Heart right ventricle (tissue), 16 donors: ENCODE data around the gene SEPTIN14. TPM values are rescaled to one million over a fixed set of nuclear protein-coding genes. Genes with fewer than 3 reads are reported as not detected.
A peak's percentile ranks its signal among the peaks of the same experiment; 100 is the strongest.
"Not testable (repeated sequence)": the region's sequence is repeated elsewhere in the genome, so short reads cannot be mapped to it uniquely, and the experiment has no call there.

Experiments
- ATAC-seq, 8 donors: fragments of 200-7000 bp; cut with Tn5 transposase; one replicate each; pipeline ENCODE4 v1.9.1; 2020; ENCODE audit warnings: mild to moderate bottlenecking in 8 of 8, moderate library complexity in 8 of 8, moderate number of reproducible peaks in 1 of 8
- DNase-seq, 2 donors: peaks; one replicate each; pipeline ENCODE4 v3.0.0-alpha.2; 2020
- H3K27ac ChIP-seq, 10 donors: fragments of 200-600 bp; sonication (generic) in 2 of 10; one replicate each; pipeline versions ENCODE4 v1.5.0 to v1.8.0; 2020 to 2022; ENCODE audit warnings: mild to moderate bottlenecking in 3 of 10
- H3K27me3 ChIP-seq, 7 donors: fragments of 200-600 bp; one replicate each; pipeline ENCODE4 v1.8.0; 2021 to 2022; ENCODE audit warnings: mild to moderate bottlenecking in 2 of 7
- H3K36me3 ChIP-seq, 9 donors: fragments of 200-600 bp; sonication (generic) in 1 of 9; one replicate each; pipeline versions ENCODE4 v1.5.0 to v1.8.0; 2020 to 2022; ENCODE audit warnings: mild to moderate bottlenecking in 2 of 9
- H3K4me1 ChIP-seq, 9 donors: fragments of 200-600 bp; sonication (generic) in 1 of 9; one replicate each; pipeline versions ENCODE4 v1.5.0 to v1.8.0; 2020 to 2022; ENCODE audit warnings: mild to moderate bottlenecking in 4 of 9
- H3K4me3 ChIP-seq, 10 donors: fragments of 200-600 bp; sonication (generic) in 2 of 10; one replicate each; pipeline versions ENCODE4 v1.5.0 to v1.8.0; 2020 to 2022; ENCODE audit warnings: mild to moderate bottlenecking in 7 of 10, moderate library complexity in 2 of 10
- H3K9me3 ChIP-seq, 11 donors: fragments of 200-600 bp in 10 of 11; sonication (generic) in 2 of 11; one replicate each; pipeline versions ENCODE4 v1.5.0 to v1.8.0; 2013 to 2022; ENCODE audit warnings: mild to moderate bottlenecking in 2 of 11, control low read depth in 1 of 11, moderate library complexity in 1 of 11
- WGBS, 2 donors: extraction: QIAGEN DNeasy Blood & Tissue Kit; methylation state at CpG; one replicate each; pipeline ENCODE4 v1.1.7; 2013; ENCODE audit warnings: inconsistent platforms in 1 of 2; 5-methylcytosine and 5-hydroxymethylcytosine counted together
- intact Hi-C, 10 donors: fragments of 100-400 bp; cut with DNase I; formaldehyde crosslinking; loops; one replicate each; pipeline versions ENCODE4 v1.11.1 to v1.14.2; 2022
- long read RNA-seq, 3 donors: library from polyadenylated mRNA; unstranded; transcript quantifications; one replicate each; pipeline ENCODE4 v2.0.0, GENCODE V29; 2020 to 2021
- polyA plus RNA-seq, 2 donors: library from polyadenylated mRNA; stranded (reverse); fragments of 200-250 nt; gene quantifications; one replicate each; pipeline ENCODE4 v1.2.3, GENCODE V29; 2013
- total RNA-seq, 10 donors: library from RNA; stranded (reverse); fragmentation: NEBNext Ultra II Directional in 3 of 10; extraction: Animal tissue kit (Norgen Biotek cat#: 25700) in 3 of 10; gene quantifications; one replicate each; pipeline versions ENCODE4 v1.2.1 to v1.2.4, GENCODE V29; 2021 to 2023
- TF ChIP-seq, protein P1 (sequence below), 9 donors: fragments of 200-600 bp; sonication (generic) in 2 of 9; IDR thresholded peaks; one replicate each; pipeline versions ENCODE4 v1.5.0 to v1.8.0; 2021 to 2022; ENCODE audit warnings: antibody characterized with exemption in 9 of 9, mild to moderate bottlenecking in 5 of 9, moderate library complexity in 1 of 9
- donor health status: Arrhythmogenic right ventricular cardiomyopathy.
- donor health status: ischemic (EF 13 %, LVEDD 7.1; RV severe dilation, severe dysfunction).
- donor health status: healthy with polysubstance abuse.
- donor health status: DM: no; HTN: yes; CAD: no.
- donor health status: DM: no; HTN: no; CAD: no.
- donor health status: ischemic (EF 25% LVEDD 6.9; RV normal size, moderate dysfunction).
- donor health status: ischemic (EF 25% LVEDD 5.7; RV mildly dilated, moderate dysfunction).
- donor health status: healthy.
- donor health status: DM: yes; HTN: yes; CAD: no.
- donor health status: Ischemic cardiomyopathy.
- donor health status: ischemic (EF 35%, LVEDD 5.7; RV mildly dilated, moderate dysfunction).
- donor health status: nonischemic (EF 11% LVEDD 7.7; RV severe dilation, severe dysfunction).
- donor health status: DM: yes; HTN: yes; CAD: no.
- donor health status: PGD.
- donor health status: ischemic (EF 29% LVEDD 5.4; RV normal size, mild dysfunction).
- donor health status: nonischemic (EF 23%, LVEDD 6.1; RV moderate dilation, normal function).

SEPTIN14 gene
- not detected for total RNA-seq
- polyA plus RNA-seq, result not detected
- long read RNA-seq, donor 1, result 0 reads
- long read RNA-seq, donor 2, result 0 reads
- long read RNA-seq, donor 3, result 0 reads

DNA sequence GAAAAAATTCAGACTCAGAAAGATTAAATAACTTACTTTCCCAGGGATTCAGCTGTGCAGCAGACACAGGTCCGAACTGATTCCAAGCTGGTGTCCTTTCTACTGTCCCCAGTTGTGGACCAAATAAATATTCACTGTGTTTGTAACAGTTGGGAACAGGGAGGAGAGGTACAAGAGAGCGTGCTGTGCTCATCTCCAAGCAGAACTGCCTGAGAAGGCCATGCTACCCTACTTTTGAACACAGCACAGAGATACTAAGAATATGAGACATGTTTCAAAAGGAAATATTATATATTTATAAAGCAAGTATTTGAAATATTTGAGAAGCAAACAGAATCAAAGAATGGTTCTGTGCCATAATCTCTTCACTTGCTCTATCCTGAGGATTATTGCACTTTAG, at the start of gene SEPTIN14:
Gene SEPTIN14, minus strand, starts transcription at position 101 of the 400 bp plus-strand sequence. CDS start 756 bp downstream, outside the sequence.
- ATAC-seq, H3K4me3 ChIP-seq, intact Hi-C loops, H3K4me1 ChIP-seq, H3K27ac ChIP-seq, DNase-seq, H3K27me3 ChIP-seq, H3K36me3 ChIP-seq: not testable (repeated sequence)
- 69 to 74% methylated on average over 2 of the region's 2 CpGs for WGBS, 2 donors
- peaks cover 0 to 10% (median 0%) of the 10 kb centered on the region in 11 donors for H3K9me3 ChIP-seq

DNA sequence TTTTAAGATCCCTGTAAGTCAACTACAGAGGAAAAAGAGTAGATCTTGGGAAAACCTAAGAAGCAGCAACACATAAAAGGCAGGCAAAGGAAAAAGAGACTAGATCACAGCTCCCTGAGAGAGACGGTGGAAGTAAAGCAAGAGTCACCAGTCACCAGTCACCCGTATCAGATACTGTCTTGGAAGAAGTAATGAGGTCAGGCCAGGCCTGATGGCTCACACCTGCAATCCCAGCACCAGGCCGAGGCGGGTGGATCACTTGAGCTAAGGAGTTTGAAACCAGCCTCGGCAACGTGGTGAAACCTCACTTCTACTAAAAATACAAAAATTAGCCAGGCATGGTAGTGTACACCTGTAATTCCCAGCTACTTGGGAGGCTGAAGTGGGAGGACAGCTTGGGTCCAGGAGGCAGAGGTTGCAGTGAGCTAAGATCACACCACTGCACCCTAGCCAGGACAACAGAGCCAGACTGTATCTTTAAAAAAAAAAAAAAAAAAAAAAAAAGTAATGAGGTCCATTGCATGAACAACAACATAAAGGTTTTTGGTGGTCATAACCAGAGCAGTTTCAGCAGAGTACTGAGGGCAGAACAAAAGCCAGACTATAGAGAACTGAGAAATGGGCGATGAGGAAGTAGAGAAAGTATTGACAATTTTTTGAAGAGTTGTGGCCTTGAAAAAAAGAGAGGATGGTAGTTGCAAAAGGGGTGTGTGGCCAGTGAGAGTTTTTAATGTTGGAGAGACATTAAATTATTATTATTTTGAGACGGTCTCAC, 41.6 kb upstream of the SEPTIN14 start:
- ATAC-seq (no peak), DNase-seq (no peak)
- Histone ChIP-seq H3K36me3 (peaks cover 0 to 38% (median 6%) of the 10 kb centered on the region in 9 donors), H3K4me1 (no peaks in the 10 kb centered on the region), H3K27me3 (no peaks in the 10 kb centered on the region), H3K9me3 (peaks cover 0 to 7% (median 0%) of the 10 kb centered on the region in 11 donors), H3K4me3 (no peak overlapping the region), H3K27ac (no peak overlapping the region)
- 75 to 79% methylated on average over 8 of the region's 8 CpGs for WGBS, 2 donors
- TF ChIP-seq, protein P1, sequence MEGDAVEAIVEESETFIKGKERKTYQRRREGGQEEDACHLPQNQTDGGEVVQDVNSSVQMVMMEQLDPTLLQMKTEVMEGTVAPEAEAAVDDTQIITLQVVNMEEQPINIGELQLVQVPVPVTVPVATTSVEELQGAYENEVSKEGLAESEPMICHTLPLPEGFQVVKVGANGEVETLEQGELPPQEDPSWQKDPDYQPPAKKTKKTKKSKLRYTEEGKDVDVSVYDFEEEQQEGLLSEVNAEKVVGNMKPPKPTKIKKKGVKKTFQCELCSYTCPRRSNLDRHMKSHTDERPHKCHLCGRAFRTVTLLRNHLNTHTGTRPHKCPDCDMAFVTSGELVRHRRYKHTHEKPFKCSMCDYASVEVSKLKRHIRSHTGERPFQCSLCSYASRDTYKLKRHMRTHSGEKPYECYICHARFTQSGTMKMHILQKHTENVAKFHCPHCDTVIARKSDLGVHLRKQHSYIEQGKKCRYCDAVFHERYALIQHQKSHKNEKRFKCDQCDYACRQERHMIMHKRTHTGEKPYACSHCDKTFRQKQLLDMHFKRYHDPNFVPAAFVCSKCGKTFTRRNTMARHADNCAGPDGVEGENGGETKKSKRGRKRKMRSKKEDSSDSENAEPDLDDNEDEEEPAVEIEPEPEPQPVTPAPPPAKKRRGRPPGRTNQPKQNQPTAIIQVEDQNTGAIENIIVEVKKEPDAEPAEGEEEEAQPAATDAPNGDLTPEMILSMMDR (IDR thresholded peaks at IDR 0.05), result no peak
- intact Hi-C loops, result no loop called here

DNA sequence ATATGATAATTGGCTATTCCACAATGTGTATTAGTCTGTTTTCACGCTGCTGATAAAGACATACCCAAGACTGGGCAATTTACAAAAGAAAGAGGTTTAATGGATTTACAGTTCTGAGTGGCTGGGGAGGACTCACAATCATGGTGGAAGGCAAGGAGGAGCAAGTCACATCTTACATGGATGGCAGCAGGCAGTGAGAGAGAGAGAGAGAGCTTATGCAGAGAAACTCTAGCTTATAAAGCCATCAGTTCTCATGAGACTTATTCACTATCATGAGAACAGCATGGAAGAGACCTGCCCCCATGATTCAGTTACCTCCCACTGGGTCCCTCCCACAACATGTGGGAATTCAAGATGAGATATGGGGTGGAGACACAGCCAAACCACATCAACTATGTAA, 38.5 kb upstream of the SEPTIN14 start:
- H3K9me3 ChIP-seq, result peaks cover 0 to 13% (median 0%) of the 10 kb centered on the region in 11 donors
- DNase-seq, H3K4me3 ChIP-seq, intact Hi-C loops, H3K4me1 ChIP-seq, H3K27ac ChIP-seq, ATAC-seq, H3K27me3 ChIP-seq: not testable (repeated sequence)
- WGBS, 2 donors, result 100% methylated on average over 1 of the region's 1 CpG
- peaks cover 0 to 22% (median 6%) of the 10 kb centered on the region in 9 donors for H3K36me3 ChIP-seq

DNA sequence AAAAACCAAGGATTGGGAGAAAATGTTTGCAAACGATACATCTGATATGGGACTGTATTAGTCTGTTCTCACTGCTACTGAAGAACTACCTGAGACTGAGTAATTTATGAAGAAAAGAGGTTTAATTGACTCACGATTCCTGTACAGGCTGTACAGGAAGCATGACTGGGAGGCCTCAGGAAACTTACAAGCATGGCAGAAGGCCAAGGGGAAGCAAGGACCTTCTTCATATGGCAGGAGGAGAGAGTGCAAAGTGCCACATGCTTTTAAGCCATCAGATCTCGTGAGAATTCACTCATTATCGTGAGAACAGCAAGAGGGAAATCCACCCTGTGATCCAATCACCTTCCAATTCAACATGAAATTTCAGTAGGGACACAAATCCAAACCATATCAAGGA, 35.7 kb upstream of the SEPTIN14 start:
- no peaks in the 10 kb centered on the region for H3K27me3 ChIP-seq
- TF ChIP-seq, protein P1 (IDR thresholded peaks at IDR 0.05), result no peak
- H3K9me3 ChIP-seq, result peaks cover 0 to 13% (median 0%) of the 10 kb centered on the region in 11 donors
- no peak for ATAC-seq
- H3K4me1 ChIP-seq, result peaks cover 0 to 4% (median 0%) of the 10 kb centered on the region in 9 donors
- no peak for DNase-seq
- H3K27ac ChIP-seq, result no peak overlapping the region
- peaks cover 0 to 27% (median 6%) of the 10 kb centered on the region in 9 donors for H3K36me3 ChIP-seq
- no peak overlapping the region for H3K4me3 ChIP-seq
- 78 to 81% methylated on average over 4 of the region's 4 CpGs for WGBS, 2 donors
- intact Hi-C loops, result no loop called here

DNA sequence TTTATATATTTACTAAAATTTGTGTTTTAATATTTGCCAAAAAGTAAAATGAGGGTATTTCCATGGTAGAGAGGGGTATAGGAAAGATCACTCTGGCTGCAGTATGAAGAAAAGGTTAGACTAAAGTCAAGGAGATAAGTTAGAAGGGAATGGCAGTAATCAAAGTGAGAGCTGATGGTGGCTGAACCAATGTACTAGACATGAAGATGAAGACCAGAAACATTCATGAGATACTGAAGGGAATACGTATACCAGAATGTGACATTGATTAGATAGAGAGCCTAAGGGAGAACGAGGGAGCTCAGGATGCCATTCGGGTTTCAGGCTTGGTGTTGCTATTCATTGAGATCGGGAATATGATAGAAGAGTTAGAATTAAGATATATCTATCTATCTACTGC, 32.5 kb upstream of the SEPTIN14 start:
- no peak overlapping the region for H3K4me3 ChIP-seq
- WGBS, 2 donors, result 49 to 64% methylated on average over 4 of the region's 4 CpGs
- peaks cover 0 to 4% (median 0%) of the 10 kb centered on the region in 9 donors for H3K4me1 ChIP-seq
- intact Hi-C loops, result no loop called here
- TF ChIP-seq, protein P1 (IDR thresholded peaks at IDR 0.05), result no peak
- ATAC-seq, result peak in 2 of 8 donors; percentile 31 to 51
- H3K9me3 ChIP-seq, result peaks cover 0 to 8% (median 0%) of the 10 kb centered on the region in 11 donors
- DNase-seq, result no peak
- H3K27ac ChIP-seq, result no peak overlapping the region
- peaks cover 0 to 6% (median 0%) of the 10 kb centered on the region in 9 donors for H3K36me3 ChIP-seq
- no peaks in the 10 kb centered on the region for H3K27me3 ChIP-seq
